22Rv1 (cell line): ENCODE results near the gene ELAVL1.

Source experiments
- H3K27ac ChIP-seq: fragments of 450-650 bp; 2 replicates; pipeline ENCODE4 v1.5.1; 2017
- ZFX ChIP-seq: fragments of 450-650 bp; IDR thresholded peaks from 2 replicates; pipeline ENCODE4 v1.6.1; 2017; ENCODE audit warnings: antibody characterized with exemption, borderline replicate concordance
- TF ChIP-seq, protein P1 (sequence below): fragments of 450-650 bp; IDR thresholded peaks from 2 replicates; pipeline ENCODE4 v1.5.1; 2017; ENCODE audit warnings: mild to moderate bottlenecking

Gene ELAVL1

DNA sequence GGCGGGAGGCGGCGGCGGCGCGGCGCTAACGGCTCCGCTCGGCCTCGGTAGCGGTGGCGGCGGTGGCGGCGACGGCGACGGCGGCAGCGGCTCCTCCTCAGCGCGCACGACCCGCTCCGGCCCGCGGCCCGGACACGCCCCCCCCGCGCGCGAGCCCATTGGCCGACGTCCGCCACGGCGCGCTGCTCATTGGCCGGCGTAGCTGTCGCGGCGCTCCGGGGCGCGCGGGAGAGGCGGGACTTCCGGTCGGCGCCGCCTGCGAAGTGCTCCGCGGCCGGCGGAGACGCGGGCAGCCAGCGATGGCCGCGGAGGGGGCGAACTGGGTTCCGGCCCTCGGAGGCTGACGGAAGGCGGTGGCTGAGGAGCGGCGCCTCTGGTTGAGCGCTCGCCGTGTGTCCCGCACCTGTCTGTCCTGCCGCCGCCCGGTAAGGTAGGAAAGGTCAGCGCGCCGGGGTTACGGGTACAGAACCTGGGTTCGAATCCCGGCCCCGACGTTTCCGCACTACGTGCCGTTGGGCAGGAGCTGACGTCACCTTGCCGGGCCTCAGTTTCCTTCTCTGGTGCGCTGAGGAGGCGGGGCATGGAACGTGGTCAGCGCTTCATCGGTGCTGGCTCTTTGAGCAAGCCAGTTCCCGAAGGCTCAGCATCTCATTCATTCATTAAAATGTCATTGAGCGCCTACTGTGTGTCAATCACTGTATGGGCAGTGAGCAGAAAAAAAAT lies at the start of gene ELAVL1:
Gene ELAVL1, minus strand, starts transcription at position 108 of the 723 bp plus-strand sequence. CDS start 13,826 bp downstream, outside the sequence.
- peak within 1 kb of the TSS; percentile 81 for H3K27ac ChIP-seq
- no peak for TF ChIP-seq ZFX
- TF ChIP-seq, protein P1, sequence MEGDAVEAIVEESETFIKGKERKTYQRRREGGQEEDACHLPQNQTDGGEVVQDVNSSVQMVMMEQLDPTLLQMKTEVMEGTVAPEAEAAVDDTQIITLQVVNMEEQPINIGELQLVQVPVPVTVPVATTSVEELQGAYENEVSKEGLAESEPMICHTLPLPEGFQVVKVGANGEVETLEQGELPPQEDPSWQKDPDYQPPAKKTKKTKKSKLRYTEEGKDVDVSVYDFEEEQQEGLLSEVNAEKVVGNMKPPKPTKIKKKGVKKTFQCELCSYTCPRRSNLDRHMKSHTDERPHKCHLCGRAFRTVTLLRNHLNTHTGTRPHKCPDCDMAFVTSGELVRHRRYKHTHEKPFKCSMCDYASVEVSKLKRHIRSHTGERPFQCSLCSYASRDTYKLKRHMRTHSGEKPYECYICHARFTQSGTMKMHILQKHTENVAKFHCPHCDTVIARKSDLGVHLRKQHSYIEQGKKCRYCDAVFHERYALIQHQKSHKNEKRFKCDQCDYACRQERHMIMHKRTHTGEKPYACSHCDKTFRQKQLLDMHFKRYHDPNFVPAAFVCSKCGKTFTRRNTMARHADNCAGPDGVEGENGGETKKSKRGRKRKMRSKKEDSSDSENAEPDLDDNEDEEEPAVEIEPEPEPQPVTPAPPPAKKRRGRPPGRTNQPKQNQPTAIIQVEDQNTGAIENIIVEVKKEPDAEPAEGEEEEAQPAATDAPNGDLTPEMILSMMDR, result no peak

DNA sequence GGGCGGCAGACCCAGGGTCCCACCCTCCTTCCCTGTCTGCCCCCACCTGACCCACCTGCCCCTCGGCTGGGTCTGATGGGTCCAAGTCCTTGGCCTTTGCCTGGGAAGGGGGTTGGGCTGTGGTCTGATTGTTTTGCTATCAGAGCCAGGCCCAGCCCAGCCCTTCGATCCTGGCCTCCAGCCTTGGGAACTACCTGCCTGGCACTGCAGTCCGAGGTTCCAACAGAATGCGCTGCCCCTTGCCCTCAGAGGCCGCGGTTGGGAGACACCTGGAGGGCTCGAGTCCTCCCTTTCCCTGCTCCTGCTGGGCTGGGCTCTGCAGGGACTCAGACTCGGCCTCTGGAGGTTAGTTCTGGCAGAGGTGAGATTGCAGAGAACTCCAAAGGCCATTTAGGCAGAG lies 48.7 kb upstream of the ELAVL1 start:
- no peak for TF ChIP-seq ZFX
- TF ChIP-seq, protein P1, result no peak
- no peak overlapping the region for H3K27ac ChIP-seq

DNA sequence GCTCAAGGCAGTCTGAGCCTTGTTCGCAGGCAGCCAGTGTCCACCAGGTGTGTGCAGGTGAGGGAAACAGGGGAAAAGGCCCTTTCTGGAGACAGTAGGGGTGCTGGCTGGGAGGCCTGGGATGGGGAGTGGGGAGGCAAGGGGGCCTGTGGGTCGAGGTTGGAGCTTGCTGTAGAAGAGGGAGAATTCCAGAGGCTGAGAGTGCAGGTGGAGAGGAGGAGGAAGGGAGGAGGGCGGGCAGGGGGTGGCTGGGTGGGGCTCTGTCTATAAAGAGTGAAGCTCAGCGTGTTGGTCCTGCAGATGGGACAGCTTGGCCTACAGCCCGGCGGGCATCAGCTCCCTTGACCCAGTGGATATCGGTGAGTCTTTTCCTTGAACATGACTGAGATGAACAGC lies 47.0 kb upstream of the ELAVL1 start, which contains the start of gene CCL25:
Gene CCL25, plus strand, starts transcription at position 297 of the 396 bp plus-strand sequence. CDS start 290 bp downstream, outside the sequence.
- H3K27ac ChIP-seq, result no peak within 1 kb of the TSS
- no peak for TF ChIP-seq ZFX
- TF ChIP-seq, protein P1, result no peak

DNA sequence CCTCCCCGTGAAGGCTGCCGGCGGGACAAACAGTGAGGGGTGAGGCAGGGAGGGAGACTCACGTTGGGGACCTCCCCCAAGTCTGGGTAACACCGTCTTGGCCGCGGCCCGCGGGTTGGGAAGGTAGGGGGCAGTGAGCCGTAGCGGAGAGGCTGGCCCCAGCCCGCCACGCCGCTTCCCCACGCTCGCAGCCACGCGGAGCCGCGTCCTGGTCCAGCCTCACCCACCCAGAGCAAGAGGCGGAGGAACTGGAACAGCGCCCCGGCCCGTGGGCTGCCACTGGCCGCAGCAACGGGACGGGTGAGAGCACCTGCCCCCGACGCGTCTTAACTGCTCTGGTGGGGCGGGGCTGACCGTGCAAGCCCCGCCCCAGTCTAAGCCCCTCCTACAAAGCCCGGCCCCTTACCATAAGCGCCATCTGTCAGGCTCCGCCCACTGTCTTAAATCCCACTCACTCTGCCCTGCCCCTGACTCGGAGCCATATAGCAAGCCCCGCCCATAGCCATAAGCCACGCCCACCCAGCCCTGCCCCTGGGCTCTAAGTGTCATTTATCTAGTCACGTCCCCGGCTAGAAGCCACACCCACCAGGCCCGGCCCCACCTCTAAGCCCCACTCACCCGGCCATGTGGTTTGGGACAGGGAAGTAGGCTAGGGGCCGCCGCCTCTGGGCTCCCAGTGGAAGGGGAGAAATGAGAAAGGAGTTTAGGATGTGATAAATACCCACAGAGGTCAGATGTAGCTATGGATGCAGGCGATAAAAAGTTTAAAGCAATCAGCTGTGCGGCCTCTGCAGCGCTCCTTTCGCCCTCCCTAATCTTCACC lies 45.0 kb upstream of the ELAVL1 start:
- H3K27ac ChIP-seq, result no peak overlapping the region

DNA sequence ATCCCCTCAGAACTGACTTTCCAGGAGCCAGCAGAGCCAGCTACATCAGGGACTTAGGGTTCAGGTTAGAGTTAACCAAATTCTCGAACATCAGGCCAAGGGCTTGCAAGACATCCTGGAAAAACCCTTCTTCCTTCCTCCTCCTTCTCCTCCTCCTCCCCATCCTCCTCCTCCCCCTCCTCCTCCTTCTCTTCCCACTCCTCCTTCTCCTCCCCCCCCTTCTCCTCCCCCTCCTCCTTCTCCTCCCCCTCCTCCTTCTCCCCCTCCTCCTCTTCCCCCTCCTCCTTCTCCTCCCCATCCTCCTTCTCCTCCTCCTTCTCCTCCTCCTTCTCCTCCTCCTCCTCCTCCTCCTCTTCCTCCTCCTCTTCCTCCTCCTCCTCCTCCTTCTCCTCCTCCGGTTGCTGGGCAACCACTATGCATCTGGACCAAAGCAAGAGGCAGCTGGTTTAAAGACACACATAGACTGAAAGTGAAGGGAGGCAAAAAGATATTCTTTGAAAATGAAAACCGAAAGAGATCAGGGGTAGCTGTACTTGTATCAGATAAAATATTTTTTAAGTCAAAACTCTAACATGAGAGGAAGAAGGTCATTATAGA lies 41.2 kb upstream of the ELAVL1 start:
- H3K27ac ChIP-seq, result no peak overlapping the region
- no peak for TF ChIP-seq ZFX
- TF ChIP-seq, protein P1, result no peak

More for the DNA sequence above, 45.0 kb upstream of the ELAVL1 start:
- TF ChIP-seq, protein P1, result no peak; the same call in 1 of the 2 replicates
- no peak for TF ChIP-seq ZFX

DNA sequence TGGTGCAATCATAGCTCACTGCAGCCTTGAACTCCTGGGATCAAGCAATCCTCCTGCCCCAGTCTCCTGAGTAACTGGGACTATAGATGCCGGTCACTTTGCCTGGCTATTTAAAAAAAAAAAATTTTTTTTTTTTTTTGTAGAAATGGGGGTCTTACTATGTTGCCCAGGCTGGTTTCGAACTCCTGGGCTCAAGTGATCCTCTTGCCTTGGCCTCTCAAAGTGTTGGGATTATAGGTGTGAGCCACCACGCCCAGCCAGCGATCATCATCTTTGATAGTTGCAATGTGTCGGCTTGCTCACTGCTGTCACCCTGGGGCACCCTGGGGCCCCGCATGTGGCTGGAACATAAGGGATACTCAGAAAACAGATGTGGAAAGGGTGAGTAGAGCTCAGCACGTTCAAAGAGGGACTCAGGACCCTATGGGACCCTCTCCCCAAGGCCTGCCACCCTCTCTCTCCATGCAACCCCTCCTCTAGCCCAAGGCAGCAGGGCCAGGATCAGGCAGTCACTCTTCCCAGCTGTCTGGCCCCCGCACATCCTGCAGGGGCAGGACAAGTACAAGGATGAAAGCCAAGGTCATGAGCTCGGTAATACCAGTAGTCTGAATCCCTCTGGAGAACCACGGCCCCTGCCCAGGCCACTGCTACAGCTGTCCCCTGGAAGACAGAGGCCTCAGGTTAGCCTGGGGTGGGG lies 40.6 kb upstream of the ELAVL1 start:
- no peak overlapping the region for H3K27ac ChIP-seq
- TF ChIP-seq, protein P1, result no peak
- no peak for TF ChIP-seq ZFX
